ENCODE results near the gene CDK11A.
"Not testable (repeated sequence)": the region's sequence is repeated elsewhere in the genome, so short reads cannot be mapped to it uniquely, and the experiment has no call there.

CDK11A gene

GRCh38 chr1:1726088-1726487 is 1.9 kb upstream of the CDK11A start:
- in situ Hi-C loops (cut with MboI; ENCODE audit: low sequenced_read_pairs) = not testable (repeated sequence)

- in situ Hi-C loops (cut with MboI; ENCODE audit: low sequenced_read_pairs) = no loop called here
These were observed 3.0 kb downstream of the CDK11A start for GRCh38 chr1:1721201-1721600.

DNA sequence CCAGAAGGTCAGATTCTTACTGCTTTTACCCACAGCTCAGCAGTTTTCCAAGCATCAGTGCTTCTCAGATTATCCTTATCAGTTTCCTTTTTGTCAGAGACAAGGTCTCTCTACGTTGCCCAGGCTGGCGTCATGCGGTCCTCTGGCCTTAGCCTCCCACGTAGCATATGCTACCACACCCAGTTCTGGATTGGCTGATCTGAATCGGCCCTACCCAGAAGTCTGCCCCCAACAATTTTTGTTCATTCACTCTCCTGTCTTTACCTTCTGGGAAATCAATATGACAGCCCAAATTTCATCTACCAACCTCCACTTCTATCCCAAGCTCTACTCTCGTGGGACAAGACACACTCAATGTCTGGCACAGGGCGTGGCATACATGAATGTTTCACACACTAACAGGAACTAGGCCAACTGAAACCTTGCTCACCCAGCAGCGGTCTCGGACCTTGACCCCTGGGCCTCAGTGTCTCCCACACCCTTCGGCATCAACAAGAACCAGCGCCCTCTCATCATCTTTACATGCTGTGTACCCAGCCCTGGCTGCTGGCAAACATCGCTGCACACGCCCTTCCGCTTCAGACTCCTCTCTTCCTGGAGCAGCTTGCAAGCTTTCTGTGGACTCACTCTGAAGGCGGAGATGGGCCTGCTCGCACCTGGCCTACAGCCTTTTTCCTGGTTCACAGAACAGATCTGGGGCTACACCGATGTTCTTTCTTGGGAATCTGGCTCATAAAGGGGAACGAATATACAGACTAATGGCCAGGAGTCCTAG is 8.9 kb downstream of the CDK11A start:
- in situ Hi-C loops (cut with MboI; ENCODE audit: low sequenced_read_pairs) = not testable (repeated sequence)

- in situ Hi-C loops (cut with MboI; ENCODE audit: low sequenced_read_pairs) = not testable (repeated sequence)
These were observed 16.3 kb downstream of the CDK11A start for GRCh38 chr1:1707897-1708296.

- in situ Hi-C loops (cut with MboI; ENCODE audit: low sequenced_read_pairs) = not testable (repeated sequence)
These were observed 16.9 kb downstream of the CDK11A start for GRCh38 chr1:1707241-1707640.

DNA sequence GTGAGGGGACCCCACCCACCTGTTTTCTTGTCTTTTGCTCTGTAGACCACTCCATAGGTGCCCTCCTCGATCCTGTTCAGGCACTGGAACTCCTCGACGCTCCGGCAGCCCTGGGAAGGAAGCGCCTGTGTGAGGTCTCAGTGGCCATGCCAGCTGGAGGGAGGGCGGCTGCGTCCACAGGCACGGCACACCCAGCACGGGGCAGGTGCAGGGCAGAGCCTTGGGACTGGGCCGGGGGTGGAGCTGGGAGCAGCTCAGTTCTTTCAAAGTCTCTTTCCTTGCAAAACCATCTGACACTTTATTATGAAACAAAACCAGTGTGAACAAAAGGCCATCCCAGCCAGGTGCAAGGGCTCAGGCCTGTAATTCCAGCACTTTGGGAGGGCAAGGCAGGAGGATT is 18.5 kb downstream of the CDK11A start:
- in situ Hi-C loops (cut with MboI; ENCODE audit: low sequenced_read_pairs) = not testable (repeated sequence)

GRCh38 chr1:1704284-1704957 is 19.7 kb downstream of the CDK11A start:
- in situ Hi-C loops (cut with MboI; ENCODE audit: low sequenced_read_pairs) = not testable (repeated sequence)

DNA sequence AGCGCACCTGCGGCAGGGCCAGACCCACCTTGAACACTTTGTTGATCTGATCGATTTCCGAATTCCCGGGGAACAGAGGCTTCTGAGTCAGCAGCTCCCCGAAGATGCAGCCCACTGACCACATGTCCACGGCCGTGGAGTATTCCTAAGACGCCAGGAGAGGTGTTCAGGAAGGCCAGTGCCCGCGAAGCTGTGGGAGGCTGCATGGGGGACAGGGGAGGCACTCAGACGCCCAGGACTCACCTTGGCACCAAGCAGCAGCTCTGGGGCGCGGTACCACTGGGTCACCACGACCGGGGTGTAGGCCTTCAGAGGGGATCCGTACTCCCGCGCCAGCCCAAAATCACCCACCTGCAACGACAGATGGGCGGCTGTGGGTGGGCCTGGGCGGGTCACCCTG is 20.4 kb downstream of the CDK11A start:
- in situ Hi-C loops (cut with MboI; ENCODE audit: low sequenced_read_pairs) = no loop called here

DNA sequence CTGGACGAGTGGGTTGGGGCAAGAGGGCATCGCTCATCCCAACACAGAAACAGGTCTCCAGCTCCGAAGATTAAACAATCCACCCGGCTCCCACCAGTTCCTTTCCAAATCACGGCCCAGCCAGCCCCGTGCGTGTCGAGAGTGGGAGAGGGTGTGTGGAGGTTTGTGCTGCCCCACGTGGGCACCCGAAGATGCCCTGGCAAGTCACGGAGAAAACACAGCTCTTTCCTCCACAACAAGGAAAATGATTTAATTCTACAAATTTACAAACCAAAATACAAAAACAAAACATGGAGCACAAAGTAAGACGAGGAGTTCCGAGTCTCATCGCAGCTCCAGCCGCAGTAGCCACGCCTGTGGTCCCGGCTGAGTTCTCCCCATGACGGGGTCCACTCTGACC is 21.7 kb downstream of the CDK11A start:
- in situ Hi-C loops (cut with MboI; ENCODE audit: low sequenced_read_pairs) = not testable (repeated sequence)

DNA sequence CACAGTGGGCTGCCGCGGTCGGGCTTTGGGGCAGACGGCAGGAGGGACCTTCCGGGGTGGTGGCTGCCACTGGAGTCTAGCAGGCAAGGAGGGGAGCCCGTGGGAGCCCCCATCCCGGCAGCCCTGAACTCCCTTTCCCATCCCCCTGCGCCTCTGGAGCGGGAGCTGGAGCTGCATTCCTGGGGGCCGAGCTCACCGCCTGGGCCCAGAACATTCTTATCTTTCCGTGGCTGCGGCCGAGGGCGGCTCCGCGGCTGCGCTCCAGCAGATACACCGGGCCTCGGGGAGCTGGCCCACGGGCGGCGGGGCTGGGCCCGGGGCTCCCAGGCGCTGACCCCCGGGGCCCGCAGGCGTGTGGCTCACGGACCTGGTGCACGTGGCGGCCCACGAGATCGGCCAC is 23.6 kb downstream of the CDK11A start:
- in situ Hi-C loops (cut with MboI; ENCODE audit: low sequenced_read_pairs) = not testable (repeated sequence)

DNA sequence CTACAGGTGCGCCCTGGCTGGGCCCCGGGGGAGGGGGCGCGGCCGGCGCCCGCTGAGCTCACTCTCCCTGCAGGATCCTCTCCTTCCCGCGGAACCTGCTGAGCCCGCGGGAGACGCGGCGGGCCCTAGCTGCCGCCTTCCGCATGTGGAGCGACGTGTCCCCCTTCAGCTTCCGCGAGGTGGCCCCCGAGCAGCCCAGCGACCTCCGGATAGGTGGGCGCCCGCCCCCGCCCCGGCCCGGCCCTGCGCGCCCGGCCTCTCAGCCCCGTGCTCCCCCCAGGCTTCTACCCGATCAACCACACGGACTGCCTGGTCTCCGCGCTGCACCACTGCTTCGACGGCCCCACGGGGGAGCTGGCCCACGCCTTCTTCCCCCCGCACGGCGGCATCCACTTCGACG is 24.1 kb downstream of the CDK11A start:
- in situ Hi-C loops (cut with MboI; ENCODE audit: low sequenced_read_pairs) = not testable (repeated sequence)

DNA sequence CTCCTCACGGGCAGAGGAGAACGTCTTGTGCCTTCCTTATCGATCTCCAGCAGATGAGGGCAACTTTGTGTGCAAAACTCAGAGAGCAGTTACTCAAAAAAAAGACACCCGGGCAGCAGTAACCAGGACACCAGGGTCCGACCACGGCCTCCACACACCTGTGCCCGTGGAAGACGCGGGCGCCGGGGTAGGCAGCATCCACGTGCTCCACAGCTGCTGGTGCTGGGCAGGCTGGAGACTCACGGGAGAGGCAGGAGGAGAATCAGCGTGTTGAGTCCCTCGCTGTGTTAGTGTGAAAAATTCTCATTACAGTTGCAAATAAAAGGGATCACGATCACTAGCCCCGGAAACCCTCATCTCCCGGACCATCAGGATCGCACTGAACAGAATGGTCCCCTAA is 25.1 kb downstream of the CDK11A start:
- in situ Hi-C loops (cut with MboI; ENCODE audit: low sequenced_read_pairs) = not testable (repeated sequence)

DNA sequence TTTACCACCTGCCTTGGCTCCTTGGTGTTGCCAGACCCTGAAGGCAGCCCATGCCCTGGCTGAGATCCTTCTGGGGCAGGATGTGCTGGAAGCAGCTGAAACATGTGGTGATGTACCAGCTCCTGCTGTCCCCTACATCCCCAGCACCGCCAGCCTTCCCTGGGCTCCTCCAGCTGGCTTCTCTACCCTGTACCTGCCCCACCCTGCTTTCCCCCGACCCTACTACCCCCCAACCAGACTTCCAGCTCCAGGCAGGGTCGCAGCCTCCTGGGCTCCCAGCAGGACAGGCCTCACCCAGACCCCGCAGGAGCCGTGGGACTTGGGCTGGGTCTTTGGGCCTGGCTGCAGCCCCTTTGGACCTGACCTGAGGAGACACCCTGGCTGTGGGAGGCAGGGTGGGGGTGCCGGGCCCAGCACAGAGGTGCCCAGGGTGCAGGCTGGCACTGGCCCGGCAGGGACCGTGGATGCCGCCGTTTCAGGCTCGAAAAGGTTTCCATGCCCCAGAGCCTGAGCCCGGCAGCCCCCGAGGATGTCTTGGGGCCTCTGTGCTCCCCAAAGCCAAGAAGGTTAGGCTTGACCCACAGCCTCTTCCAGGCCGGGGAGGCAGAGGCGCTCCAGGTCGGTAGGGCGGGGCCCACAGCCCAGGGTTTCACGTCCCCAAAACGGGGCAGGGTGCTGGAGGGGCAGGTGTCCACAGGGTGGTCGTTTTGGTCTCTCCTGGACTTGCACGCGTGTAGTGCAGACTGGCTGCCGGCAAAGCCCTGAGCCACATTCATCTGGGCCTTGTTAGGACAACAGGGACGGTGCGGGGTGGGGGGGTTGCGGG is 26.6 kb downstream of the CDK11A start:
- in situ Hi-C loops (cut with MboI; ENCODE audit: low sequenced_read_pairs) = not testable (repeated sequence)

- in situ Hi-C loops (cut with MboI; ENCODE audit: low sequenced_read_pairs) = not testable (repeated sequence)
These were observed 27.5 kb downstream of the CDK11A start for GRCh38 chr1:1696431-1697357.

GRCh38 chr1:1692714-1693647 is 31.2 kb downstream of the CDK11A start, which contains the start of gene SLC35E2B:
Gene SLC35E2B, minus strand, starts transcription at chr1:1692795. Its CDS starts 16,096 bp downstream, at chr1:1676699.
- in situ Hi-C loops (cut with MboI; ENCODE audit: low sequenced_read_pairs) = not testable (repeated sequence)

GRCh38 chr1:1692324-1692713 is 31.8 kb downstream of the CDK11A start:
- in situ Hi-C loops (cut with MboI; ENCODE audit: low sequenced_read_pairs) = not testable (repeated sequence)

DNA sequence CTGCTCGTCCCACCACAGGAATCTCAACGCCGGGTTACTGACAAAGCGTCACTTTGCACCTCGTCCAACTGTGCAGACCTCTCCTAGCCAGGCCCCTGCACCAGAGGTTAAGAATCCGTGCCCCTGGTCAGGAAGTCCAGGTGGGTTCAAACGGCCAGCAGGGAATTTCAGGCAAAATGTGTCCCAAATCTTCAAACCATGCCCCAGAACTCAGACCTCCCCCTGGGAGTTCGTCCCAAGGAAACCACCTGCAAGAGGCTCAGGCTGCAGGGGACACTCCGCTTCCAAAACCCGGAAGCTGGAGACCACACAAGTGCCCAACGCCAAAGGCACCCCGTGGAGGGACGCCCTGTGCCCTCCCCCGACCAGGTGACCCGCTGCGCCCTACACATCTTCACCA is 32.7 kb downstream of the CDK11A start:
- in situ Hi-C loops (cut with MboI; ENCODE audit: low sequenced_read_pairs) = not testable (repeated sequence)

GRCh38 chr1:1689526-1689925 is 34.6 kb downstream of the CDK11A start:
- in situ Hi-C loops (cut with MboI; ENCODE audit: low sequenced_read_pairs) = not testable (repeated sequence)

DNA sequence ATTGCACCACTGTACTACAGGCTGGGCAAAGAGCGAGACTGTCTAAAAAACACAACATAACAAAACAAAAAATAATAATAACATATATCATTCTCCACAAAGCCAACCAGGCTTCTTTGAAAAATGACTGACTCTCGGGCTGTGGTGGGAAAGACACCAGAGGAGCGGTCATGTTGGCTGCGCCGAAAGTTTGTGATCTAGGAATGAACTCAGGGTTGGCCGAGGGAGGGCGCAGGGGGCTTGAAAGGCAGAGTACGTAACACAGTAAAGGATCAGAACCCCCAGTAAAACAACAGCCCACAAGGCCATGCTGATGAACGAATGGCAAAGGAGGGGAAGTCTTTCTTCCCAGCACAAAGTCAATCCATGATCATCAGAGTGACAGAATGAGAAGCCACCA is 36.3 kb downstream of the CDK11A start:
- in situ Hi-C loops (cut with MboI; ENCODE audit: low sequenced_read_pairs) = no loop called here

Data from HL-60/S4 (cell line).